AG04450 (cell line): Measurements from ENCODE around the gene RYR3. TPM values are rescaled to one million over a fixed set of nuclear protein-coding genes. Genes with fewer than 3 reads are reported as not detected.

ENCODE experiments used
- CTCF ChIA-PET: fragments of 300-600, 350-600 bp; formaldehyde crosslinking; extraction: SDS; loops from one replicate; lab custom pipeline; 2022; ENCODE audit warnings: antibody characterized with exemption, inconsistent platforms; lab: Charles Lee
- POLR2A ChIA-PET: fragments of 350-600 bp; formaldehyde crosslinking; extraction: SDS; loops from one replicate; lab custom pipeline; 2021; ENCODE audit warnings: antibody characterized with exemption, inconsistent platforms; lab: Yijun Ruan, JAX
- DNase-seq: peaks from one replicate; pipeline ENCODE4 v3.0.0-alpha.2; 2011; ENCODE audit warnings: low read depth, low spot score
- H3K27ac ChIP-seq: one replicate; pipeline ENCODE4 v1.5.1; 2012; ENCODE audit warnings: low read depth, low read length, control low read depth
- H3K27me3 ChIP-seq: one replicate; pipeline ENCODE4 v1.6.0; 2012; ENCODE audit warnings: low read length; ENCODE audit not compliant: control insufficient read depth, insufficient read depth
- H3K4me3 ChIP-seq: 2 replicates; pipeline ENCODE4 v1.5.1; 2011; ENCODE audit warnings: mild to moderate bottlenecking, low read depth, low read length, control low read depth
- H3K9me3 ChIP-seq: 2 replicates; pipeline ENCODE4 v1.5.1; 2012; ENCODE audit warnings: low read length; ENCODE audit not compliant: control insufficient read depth, insufficient read depth
- polyA plus RNA-seq: library from polyadenylated mRNA; depleted of rRNA; stranded (reverse); fragments of >200 nt; gene quantifications from 2 replicates; pipeline ENCODE4 v1.2.3, GENCODE V29; 2011
- TF ChIP-seq, protein P1 (sequence below): IDR thresholded peaks from 2 replicates; pipeline ENCODE4 v1.5.1; 2011; ENCODE audit warnings: low read depth, low read length, control low read depth, inconsistent platforms

The RYR3 gene
- polyA plus RNA-seq, 1 experiment = not detected

GRCh38 chr15:33831646-33832045, 520.9 kb downstream of the RYR3 start:
- ChIA-PET CTCF (no interaction called here), POLR2A (no interaction called here)
- TF ChIP-seq, protein P1, sequence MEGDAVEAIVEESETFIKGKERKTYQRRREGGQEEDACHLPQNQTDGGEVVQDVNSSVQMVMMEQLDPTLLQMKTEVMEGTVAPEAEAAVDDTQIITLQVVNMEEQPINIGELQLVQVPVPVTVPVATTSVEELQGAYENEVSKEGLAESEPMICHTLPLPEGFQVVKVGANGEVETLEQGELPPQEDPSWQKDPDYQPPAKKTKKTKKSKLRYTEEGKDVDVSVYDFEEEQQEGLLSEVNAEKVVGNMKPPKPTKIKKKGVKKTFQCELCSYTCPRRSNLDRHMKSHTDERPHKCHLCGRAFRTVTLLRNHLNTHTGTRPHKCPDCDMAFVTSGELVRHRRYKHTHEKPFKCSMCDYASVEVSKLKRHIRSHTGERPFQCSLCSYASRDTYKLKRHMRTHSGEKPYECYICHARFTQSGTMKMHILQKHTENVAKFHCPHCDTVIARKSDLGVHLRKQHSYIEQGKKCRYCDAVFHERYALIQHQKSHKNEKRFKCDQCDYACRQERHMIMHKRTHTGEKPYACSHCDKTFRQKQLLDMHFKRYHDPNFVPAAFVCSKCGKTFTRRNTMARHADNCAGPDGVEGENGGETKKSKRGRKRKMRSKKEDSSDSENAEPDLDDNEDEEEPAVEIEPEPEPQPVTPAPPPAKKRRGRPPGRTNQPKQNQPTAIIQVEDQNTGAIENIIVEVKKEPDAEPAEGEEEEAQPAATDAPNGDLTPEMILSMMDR = no peak

DNA sequence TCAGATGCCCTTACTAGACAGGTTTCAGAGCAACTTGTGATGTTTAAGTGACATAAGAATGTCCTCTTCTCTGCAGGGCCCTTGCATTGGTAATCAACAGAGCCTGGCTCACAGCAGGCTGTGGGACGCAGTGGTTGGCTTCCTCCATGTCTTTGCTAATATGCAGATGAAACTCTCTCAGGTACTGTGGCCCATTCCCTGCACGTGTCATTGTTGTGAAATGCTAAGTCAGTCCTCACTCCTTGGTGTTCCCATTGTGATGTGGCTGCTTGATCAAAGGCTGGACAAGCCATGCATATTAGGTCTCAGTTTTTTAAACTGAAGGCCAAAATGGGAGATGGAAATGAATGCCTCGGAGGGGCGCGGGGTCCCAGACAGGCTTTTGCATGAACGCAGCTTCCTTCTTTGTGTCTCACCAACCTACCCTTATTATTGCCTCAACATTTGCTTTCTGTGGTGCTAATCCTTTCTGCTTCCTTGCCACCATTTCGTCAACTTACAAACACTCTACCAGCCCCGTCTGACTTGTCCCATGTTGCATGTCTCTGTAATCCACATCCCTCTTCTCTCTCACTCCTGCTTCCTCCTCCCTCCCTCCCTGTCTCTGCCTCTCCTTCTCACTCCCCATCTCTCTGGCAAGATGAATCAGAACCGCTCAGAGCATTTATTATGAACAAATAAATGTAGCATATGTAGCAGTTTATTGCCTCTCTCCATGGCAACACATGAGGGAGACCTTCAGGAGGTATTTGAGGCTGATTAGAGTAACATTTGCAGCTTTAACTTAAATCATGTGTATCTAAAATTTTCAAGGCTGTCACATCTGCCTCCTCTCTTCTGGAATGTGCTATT, 524.4 kb downstream of the RYR3 start:
- Histone ChIP-seq H3K4me3 (no peak overlapping the region), H3K27ac (no peak overlapping the region), H3K27me3 (no peaks in the 10 kb centered on the region), H3K9me3 (no peaks in the 10 kb centered on the region)
- ChIA-PET CTCF (interaction anchor here (0.9 kb wide), 1 partner anchor 98 kb away, joined by 3 read pairs; no protein-coding TSS in a partner anchor), POLR2A (interaction anchor here (0.6 kb wide), 1 partner anchor 29 kb away, joined by 11 read pairs; no protein-coding TSS in a partner anchor)
- TF ChIP-seq, protein P1 = no peak
- no peak for DNase-seq

More at GRCh38 chr15:33831646-33832045, 520.9 kb downstream of the RYR3 start:
- no peak for DNase-seq
- Histone ChIP-seq H3K9me3 (no peaks in the 10 kb centered on the region), H3K27ac (no peak overlapping the region), H3K27me3 (peaks cover 3% of the 10 kb centered on the region), H3K4me3 (no peak overlapping the region)

- Histone ChIP-seq H3K27ac (no peak overlapping the region), H3K4me3 (no peak overlapping the region), H3K27me3 (no peaks in the 10 kb centered on the region), H3K9me3 (no peaks in the 10 kb centered on the region)
- CTCF ChIA-PET = no interaction called here
- POLR2A ChIA-PET = no interaction called here
- TF ChIP-seq, protein P1 = no peak
- no peak for DNase-seq
Measured at GRCh38 chr15:33837294-33837693, 526.5 kb downstream of the RYR3 start.

DNA sequence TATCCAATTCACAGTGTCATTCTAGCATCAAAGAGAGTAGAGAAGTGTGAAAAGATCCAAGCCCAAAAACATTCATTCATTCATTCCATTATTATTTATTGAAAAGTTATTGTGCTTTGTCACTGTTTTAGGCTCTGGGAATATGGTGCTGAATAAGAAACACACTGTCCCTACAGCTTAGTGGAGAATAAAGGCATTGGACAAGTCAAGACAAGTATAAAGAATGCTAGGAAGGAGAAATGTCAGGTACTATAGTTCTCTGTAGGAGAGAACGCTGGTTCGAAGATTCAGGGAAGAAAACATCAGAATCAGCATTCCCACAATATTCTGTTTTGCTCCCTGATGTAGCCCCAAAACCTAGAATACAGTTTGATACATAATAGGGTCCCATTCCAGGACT, 528.8 kb downstream of the RYR3 start:
- no peak overlapping the region for H3K27ac ChIP-seq
- H3K27me3 ChIP-seq = no peaks in the 10 kb centered on the region
- no peaks in the 10 kb centered on the region for H3K9me3 ChIP-seq
- ChIA-PET CTCF (no interaction called here), POLR2A (no interaction called here)
- H3K4me3 ChIP-seq = no peak overlapping the region
- TF ChIP-seq, protein P1 = no peak
- no peak for DNase-seq

- Histone ChIP-seq H3K27me3 (no peaks in the 10 kb centered on the region), H3K27ac (no peak overlapping the region), H3K9me3 (no peaks in the 10 kb centered on the region), H3K4me3 (no peak overlapping the region)
- TF ChIP-seq, protein P1 = no peak
- DNase-seq = no peak
- CTCF ChIA-PET = no interaction called here
- POLR2A ChIA-PET = no interaction called here
Measured at GRCh38 chr15:33840615-33841014, 529.8 kb downstream of the RYR3 start.
